ENCODE data around the gene RILPL1.
"Not testable (repeated sequence)": the region's sequence is repeated elsewhere in the genome, so short reads cannot be mapped to it uniquely, and the experiment has no call there.

The RILPL1 gene, protein sequence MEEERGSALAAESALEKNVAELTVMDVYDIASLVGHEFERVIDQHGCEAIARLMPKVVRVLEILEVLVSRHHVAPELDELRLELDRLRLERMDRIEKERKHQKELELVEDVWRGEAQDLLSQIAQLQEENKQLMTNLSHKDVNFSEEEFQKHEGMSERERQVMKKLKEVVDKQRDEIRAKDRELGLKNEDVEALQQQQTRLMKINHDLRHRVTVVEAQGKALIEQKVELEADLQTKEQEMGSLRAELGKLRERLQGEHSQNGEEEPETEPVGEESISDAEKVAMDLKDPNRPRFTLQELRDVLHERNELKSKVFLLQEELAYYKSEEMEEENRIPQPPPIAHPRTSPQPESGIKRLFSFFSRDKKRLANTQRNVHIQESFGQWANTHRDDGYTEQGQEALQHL

DNA sequence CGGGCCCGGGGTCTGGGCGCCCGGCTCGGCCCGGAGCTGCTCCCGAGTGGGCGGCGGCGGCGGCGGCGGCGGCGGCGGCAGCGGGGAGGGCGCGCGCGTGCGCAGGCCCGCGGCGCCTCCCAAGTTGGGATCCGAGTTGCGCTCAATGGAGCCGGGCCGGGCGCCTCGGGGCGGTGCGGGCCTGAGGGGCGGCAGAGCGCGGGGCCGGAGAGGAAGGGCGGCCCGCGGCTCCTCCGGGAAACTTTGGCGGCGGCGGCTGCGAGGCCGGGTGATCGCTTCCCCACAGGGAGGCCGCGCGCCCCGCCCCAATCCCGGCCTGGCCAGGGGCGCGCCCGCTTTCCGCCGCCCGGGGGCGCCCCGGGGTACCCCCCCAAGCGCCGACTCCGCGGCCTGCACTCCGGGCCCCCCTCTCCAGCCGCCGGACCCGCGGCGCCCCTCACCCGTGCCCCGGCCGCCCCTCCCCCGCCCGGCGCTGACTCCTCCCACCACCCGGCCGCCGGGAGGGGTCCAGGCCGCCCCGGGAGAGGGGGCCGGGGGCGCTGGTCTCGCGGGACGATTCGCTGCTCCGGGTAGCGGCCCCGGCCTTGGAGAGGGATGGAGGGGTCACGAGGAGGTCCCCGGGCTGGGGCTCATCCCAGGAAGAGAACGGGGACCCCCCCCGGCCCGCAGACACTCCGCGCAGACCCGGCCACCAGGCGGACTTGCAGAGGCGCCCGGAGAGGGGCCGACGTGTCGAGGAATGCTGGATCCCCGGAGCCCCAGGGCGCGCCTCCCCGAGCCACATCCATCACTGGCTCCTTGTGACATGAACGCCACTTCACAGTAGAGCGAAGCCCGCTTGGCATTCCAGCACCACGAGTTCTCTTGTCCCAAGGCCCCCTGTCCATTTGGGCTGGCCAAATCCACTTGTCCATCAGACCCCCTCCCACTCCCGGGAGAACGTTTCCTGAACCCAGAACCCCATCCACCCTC is at the start of gene RILPL1:
Gene RILPL1 (minus strand): TSS at position 48 of the 972 bp plus-strand sequence. CDS start 237 bp downstream, outside the sequence.
- peak; percentile 7 to 55 for DNase-seq

DNA sequence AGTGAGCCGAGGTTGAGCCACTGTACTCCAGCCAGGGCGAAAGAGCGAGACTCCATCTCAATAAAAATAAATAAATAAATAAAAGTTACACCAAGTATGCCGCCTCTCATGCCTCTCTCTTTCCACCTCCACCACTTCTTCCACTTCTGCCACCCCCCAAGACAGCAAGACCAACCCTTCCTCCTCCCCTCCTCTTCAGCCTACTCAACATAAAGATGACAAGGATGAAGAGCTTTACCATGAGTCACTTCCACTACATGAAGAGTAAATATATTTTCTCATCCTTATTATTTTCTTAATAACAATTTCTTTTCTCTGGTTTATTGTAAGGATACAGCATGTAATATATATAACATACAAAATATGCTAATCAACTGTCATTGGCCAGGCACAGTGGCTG is 47.3 kb upstream of the RILPL1 start:
- no peak for DNase-seq

DNA sequence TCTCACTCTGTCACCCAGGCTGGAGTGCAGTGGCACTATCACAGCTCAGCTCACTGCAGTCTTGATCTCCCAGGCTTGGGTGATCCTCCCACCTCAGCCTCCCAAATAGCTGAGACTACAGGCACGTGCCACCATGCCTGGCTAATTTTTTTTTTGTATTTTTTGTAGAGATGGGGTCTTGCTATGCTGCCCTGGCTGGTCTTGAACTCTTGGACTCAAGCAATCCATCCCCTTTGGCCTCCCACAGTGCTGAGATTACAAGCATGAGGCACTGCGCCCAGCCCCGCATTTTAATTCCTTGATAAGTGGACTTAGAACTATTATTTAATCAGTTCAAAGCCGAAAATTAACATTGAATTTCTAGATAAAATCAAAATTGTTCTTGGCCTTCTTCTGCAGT is 45.3 kb upstream of the RILPL1 start:
- DNase-seq, result not testable (repeated sequence)

DNA sequence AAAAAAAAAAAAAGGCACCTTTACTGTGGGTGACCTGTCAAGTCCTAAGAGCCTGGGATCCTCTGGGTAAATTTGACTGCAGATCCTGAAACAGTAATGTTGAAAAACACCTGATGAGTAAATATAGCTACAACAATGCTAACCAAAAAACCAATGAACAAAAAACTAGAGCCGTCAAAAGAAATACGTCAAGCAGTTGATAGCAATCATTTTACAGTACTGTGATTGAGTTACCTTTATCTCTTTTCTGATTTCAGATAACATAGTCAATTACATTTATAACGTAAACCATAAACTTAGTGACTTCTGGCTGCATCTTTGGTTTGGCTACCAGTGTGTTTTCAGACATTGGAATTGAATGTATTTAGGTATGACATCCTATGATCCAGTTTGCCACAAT is 44.7 kb upstream of the RILPL1 start:
- DNase-seq, result no peak

DNA sequence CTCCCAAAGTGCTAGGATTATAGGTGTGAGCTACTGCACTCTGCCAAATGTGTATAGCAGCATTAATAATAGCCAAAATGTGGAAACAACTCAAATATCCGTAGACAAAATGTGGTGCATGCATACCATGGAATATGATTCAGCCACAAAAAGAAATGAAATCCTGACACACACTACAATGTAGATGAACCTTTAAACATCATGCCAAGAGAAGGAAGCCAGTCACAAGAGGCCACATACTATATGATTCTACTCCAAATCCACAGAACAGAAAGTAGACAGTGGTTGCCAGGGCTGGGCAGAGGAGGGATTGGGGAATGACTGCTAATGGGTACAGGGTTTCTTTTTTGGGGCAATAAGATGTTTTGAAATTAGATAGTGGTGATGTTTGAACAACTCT is 43.1 kb upstream of the RILPL1 start:
- no peak for DNase-seq

DNA sequence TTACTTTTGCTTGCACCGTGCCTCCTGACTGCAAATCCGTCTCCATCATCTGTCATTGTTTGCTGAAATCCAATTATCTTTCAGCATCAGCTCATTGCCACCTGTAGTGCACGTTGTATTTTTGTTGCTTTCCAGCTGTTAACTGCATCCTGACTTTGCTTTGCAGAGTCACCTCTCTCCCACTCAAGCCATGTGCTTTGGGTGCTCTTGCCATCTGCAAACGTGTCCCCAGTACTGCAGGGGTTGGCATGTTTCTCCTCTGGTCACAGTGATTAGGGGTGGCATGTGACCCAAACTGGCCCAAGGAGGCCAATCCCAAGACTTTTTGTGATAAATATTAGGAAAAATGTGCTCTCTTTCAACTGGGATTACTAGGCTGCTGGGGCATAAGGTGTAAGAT is 40.4 kb upstream of the RILPL1 start:
- no peak for DNase-seq

DNA sequence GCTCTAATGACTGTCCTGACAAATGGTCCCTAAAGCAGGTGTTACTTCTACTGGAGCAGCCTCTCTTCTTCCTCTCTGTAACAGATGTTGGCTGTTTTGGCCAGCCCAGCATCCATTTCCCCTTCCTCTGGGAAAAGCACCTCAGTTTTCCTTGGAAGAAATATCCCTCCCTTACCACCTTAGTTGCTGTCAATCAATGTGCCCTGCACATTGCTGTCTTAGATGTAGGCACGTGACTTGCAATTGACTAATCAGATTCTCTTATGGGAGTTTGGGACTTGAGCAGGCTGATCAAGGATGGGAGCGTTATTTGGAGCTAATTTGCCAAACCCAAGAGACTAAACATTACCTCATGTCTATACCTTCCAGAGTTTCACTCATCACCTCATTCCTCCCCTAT is 38.9 kb upstream of the RILPL1 start:
- no peak for DNase-seq

DNA sequence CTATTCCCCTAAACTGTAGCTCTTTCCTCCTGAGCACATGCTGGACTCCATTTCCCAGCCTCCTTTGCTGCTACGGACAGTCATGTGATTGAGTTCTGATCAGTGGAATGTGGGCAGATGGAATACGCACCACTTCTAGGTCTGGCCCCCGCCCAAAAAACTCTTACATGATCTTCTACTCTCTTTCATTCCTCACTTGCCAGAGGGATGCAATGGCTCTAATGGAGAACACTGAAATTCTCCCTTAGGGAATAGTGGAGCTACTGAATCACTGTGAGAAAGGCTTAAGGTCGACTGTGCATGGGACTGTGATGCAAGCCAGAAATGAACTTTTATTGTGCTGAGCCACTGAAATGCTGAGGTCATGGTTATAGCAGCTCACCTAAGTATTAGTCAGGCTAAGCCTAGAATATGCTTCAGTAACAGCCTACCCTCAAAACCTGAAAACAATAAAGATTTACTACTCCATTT is 37.9 kb upstream of the RILPL1 start:
- DNase-seq, result no peak

DNA sequence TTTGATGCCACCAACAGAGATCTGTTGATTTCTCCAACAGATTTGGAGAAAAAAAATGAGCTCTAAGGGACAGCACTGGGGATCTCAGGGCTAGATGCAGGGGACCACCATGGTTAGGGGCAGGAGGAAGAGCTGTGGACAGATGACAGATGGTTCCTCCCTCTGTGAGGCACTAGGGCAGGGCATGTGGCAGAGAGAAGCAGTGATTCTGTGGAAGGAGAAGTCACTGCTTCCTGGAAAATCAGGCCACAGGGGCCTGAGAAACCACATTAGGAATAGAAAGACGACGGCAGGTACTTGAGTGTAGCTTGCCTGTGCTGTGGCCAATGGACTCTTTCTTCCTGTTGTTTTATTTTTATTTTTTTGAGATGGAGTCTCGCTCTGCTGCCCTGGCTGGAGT is 25.9 kb upstream of the RILPL1 start:
- peak in 1 of 2 donors; percentile 5 for DNase-seq

DNA sequence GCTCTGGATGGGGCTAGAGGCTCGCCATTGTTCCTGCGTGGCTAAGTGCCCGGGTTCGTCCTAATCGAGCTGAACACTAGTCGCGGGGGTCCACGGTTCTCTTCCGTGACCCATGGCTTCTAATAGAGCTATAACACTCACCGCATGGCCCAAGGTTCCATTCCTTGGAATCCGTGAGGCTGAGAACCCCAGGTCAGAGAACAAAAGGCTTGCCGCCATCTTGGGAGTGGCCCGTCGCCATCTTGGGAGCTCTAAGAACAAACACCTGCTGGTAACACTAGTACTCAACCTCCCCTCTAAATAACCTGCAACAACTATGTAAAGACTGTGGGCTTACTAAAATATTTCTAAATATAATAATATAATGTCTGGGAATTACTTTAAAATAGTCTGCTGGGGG is 25.0 kb upstream of the RILPL1 start:
- not testable (repeated sequence) for DNase-seq

DNA sequence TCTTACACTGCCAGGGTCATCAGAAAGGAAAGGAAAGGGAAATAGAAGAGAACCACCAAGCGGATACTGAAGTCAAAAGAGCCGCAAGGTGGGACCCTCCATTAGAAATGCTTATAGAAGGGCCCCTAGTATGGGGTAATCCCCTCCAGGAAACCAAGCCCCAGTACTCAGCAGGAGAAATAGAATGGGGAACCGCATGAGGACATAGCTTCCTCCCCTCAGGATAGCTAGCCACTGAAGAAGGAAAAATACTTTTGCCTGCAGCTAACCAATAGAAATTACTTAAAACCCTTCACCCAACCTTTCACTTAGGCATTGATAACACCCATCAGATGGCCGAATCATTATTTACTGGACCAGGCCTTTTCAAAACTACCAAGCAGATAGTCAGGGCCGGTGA is 21.3 kb upstream of the RILPL1 start:
- not testable (repeated sequence) for DNase-seq

DNA sequence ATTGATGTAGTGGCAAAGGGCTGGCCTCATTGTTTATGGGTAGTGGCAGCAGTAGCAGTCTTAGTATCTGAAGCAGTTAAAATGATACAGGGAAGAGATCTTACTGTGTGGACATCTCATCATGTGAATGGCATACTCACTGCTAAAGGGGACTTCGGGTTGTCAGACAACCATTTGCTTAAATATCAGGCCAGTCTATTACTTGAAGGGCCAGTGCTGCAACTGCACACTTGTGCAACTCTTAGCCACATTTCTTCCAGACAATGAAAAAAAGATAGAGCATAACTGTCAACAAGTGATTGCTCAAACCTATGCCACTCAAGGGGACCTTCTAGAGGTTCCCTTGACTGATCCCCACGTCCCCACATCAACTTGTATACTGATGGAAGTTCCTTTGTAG is 20.6 kb upstream of the RILPL1 start:
- not testable (repeated sequence) for DNase-seq

DNA sequence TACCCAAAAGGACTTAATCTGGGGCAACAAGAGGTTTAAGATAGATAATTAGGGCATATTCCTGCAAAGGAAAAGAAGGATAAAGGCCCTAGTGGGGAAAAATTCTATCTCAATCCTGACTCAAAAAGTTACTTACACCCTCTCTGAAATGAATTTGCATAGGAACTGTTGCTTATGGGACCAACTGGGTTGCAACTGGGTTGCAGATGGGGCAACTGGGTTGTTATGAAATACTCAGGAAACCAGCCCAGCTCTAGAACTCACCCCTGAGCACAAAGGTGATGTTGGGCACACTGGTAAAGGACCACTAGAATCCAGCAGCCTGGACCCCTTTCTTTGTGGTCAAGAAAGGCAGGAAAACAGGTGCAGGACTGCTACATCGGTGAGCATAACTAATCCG is 17.2 kb upstream of the RILPL1 start:
- DNase-seq, result no peak

DNA sequence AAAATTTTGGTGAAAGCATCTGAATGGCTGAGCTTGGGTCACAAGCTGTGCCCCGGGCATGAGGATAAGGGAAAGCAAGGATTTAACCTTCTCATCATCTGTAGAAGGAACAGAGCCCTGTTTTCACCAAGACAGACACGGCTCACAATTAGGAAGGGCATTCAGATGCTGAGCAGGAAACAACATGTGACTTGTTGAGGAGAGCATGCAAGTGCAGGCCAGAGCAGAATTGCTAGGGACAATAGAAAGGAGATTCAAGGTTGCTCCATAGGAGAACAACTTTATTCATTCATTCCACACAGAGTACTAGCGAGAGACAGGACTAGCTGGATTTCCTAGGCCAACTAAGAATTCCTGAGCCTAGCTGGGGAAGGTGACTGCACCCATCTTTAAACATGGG is 14.6 kb upstream of the RILPL1 start:
- no peak for DNase-seq

DNA sequence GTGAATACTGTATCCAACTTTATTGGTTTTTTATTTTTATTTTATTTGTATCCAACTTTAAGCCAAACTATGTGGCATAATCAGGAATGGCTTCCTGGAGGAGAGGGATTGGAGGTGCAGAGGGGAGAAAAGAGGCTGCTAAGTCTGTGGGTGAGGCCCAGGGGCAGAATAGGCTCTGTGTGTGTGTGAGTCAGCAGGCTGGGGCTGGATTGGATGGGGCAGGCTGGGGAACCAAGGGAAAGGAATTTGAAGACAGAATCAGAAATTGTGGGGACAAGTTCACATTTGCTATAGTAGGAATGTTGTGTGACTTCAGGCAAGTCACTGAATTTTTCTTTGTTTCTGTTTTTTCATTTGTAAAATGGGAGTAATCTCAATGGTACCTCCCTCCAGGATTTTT is 12.8 kb upstream of the RILPL1 start:
- no peak for DNase-seq

DNA sequence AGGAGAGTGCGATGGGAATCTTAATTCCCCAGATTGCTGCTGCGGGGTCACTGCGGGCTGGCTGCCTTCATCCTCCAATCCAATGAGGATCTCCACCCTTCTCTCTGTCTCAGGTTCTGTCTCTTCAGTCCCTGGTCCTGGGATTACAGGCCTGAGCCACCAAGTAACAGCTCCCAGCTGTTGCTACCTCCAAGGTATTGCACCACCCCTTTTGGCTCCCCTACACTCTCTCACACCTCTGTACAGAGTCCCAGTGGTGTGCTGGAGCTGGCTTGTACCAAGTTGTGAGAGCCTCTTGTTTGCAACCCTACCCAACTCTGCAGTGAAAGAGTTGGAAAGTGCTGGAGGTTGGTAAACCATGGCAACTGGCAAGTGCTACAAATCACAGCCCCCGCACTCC is 10.0 kb upstream of the RILPL1 start:
- no peak for DNase-seq

DNA sequence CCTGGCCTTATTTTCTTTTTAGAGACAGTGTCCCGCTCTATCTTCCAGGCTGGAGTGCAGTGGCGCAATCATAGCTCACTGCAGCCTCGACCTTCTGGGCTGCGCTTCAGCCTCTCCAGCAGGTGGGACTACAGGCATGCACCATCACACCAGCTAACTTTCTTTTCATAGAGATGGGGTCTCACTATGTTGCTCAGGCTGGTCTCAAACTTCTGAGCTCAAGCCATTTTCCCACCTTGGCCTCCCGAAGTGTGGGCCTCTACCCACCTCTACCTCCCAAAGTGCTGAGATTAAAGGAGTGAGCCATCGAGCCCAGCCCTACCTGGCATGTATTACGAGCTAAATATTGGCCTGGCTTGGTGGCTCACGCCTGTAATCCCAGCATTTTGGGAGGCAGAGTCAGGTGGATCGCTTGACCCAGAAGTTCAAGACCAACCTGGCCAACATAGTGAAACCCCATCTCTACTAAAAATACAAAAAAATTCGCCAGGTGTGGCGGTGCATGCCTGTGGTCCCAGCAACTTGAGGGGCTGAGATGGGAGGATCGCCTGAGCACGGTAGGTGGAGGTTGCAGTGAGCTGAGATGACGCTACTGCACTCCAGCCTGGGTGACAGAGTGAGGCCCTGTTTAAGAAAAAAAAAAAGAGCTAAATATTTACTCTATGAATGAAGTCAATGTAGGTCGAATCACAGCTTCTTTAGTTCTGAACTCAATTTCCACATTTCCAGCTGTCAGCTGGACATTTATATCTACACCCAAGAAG is 7.6 kb upstream of the RILPL1 start:
- no peak for DNase-seq

DNA sequence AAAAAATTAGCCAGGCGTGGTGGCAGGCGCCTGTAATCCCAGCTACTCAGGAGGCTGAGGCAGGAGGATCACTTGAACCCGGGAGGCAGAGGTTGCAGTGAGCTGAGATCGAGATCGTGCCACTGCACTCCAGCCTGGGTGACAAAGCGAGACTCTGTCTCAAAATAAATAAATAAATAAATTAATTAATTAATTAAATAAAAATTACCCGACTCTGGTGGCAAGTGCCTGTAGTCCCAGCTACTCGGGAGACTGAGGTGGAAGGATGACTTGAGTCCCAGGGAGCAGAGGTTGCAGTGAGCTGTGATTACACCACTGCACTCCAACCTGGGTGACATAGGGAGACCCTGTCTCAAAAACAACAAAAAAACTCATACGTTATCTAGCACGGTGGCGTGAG is 2.4 kb upstream of the RILPL1 start:
- DNase-seq, result not testable (repeated sequence)

DNA sequence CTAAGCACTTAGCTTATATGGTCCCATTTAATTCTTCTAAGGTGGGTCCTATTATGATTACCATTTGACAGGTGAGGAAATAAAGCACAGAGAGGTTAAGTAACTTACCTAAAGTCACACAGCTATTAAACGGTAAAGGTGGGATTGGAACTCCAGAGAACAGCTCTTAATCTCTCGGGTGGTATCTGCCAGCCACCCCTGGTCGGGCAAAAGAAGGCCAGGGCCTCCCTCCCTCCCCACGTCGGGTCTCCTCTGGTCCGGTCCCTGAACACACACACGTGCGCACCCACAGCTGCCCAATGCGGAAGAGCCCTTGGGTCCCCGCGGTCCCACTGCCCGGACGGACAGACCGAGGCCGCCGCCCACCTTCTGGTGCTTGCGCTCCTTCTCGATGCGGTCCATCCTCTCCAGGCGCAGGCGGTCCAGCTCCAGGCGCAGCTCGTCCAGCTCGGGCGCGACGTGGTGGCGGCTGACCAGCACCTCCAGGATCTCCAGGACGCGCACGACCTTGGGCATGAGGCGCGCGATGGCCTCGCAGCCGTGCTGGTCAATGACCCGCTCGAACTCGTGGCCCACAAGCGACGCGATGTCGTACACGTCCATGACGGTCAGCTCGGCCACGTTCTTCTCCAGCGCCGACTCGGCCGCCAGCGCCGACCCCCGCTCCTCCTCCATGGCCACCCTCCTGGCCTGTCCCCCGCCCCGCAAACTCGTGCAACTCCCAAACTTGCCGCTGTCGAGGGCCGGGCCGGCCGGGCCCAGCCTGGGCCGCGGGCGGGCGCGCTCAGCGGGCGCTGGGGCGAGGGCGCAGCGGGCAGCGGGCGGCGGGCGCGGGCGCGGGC is 490 bp downstream of the RILPL1 start:
- DNase-seq, result no peak

DNA sequence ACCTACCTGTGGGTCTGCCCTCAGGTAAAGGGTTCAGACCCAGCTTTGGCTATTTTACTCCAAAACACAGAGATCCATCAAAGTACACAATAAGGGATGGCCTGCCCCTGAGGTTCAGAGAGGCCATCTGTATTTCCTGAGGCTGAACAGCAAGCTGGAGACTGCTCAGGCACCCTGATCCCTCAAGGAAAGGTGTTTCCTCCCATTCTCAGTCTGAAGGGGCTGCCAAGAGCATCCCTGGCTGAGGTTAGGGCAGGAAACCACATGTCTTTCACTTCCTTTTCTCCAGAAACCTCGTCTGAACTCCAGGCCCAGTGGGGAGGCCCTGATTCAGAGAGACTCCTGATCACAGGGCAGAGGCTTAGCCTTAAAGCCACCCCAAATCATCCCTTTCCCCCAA is 1.5 kb downstream of the RILPL1 start:
- peak; percentile 29 to 37 for DNase-seq

DNA sequence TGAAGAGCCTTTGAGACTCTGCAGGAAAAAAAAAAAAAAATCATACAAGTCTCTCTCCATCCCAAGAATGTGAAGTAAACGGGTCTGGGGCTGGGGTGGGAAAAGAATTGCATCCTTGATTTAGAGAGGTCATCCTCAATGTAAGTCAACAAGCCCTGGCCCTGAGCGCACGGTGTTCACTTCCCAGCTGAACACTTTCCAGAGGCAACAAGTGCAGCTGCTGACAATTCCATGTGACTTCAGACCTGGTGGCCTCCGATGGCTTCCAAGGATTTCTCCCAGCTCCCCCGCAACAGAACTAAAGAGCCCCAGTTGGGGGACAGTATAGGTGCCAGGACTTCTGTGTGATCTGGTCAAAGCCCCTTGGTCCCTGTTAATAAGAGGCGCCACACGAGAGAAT is 2.4 kb downstream of the RILPL1 start:
- no peak for DNase-seq

DNA sequence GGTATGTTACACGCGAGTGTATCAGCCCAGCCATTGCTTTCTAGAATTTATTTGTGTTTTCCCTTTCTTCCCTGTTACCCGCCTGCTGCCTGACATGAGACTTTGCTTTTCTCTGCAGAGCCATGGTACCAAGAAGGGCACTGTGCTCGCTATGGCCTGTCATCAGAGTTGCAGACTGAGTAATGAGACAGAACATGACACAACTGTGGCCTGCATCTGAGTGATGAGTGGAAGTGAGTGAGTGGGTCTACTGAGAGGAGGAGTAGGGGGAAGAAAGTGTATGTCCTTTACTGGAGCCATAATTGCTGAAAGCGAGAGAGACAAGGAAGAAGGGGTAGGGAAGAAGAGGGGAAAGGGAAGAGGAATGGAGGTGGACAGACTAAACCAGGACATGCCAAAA is 2.9 kb downstream of the RILPL1 start:
- no peak for DNase-seq

Measured in CD4-positive, alpha-beta T cell treated with Interferon alpha-2 for 1 hour (primary cell).